HL-60/S4 (cell line): Measurements from ENCODE around the gene MYH10.

Source experiments
- in situ Hi-C: fragments of 300-500 bp; cut with MboI; formaldehyde crosslinking; loops from 2 replicates; pipeline ENCODE4 v1.14.3; 2022; ENCODE audit warnings: low sequenced_read_pairs

The MYH10 gene

DNA sequence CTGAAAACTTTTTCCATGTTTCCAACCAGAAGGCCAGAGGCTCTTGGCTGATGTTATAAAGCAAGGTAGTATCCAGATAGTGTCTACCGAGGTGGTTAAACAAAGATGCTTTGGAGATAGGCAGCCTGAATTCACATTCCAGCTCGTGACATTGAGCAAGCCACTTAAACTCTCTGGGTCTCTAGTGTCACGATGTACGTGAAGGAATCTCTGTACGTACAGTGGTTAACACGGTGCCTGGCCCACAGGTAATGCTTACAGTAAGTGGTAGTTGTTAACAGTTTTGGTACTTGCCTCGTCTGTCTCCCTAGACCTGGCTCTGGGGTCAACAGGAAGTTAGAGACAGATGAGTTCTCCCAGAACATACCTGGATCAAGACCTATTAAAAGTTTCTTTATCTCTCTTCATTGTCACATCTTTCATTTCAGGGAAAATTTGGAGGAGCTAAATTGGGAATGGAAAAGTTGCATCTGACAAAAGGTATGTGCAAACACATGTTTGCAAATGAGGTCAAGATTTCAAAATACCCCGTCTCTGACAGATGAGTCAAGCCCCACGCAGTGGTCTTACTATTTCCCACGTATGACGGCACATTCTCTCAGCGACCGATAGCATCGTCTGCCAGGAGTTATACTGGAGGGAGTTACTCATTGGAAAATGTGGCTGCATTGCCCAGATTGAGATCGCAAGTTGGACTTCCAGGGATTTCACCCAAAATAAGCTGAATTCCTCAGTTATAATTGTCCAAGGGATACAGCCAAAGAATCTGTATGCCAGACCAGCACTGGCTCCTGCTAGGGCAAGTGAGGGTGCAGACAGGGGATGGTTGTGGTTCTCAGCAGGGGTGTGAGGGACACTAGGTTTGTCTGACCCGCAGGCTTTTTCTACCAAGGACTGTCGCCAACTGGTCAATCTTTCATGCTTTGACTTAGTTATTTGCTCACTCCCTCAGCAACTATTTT is 18.9 kb upstream of the MYH10 start:
- in situ Hi-C loops: no loop called here

DNA sequence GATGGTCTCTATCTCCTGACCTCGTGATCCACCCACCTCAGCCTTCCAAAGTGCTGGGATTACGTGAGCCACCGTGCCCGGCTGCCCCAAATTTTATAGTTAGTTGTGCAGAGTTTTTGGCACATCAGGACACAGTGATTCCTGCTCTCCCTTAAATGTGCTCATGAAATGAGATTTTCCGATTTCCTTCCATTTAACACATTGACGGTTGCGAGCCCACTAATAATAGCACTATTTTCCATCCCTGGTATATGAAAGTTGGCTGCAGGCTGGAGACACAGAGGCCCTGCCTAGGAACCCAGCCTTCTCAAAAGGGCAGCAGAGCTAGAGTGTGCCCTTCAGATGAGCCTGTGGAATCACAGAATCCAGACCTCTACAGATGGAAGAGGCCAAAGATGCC is 17.4 kb upstream of the MYH10 start:
- in situ Hi-C loops: no loop called here

DNA sequence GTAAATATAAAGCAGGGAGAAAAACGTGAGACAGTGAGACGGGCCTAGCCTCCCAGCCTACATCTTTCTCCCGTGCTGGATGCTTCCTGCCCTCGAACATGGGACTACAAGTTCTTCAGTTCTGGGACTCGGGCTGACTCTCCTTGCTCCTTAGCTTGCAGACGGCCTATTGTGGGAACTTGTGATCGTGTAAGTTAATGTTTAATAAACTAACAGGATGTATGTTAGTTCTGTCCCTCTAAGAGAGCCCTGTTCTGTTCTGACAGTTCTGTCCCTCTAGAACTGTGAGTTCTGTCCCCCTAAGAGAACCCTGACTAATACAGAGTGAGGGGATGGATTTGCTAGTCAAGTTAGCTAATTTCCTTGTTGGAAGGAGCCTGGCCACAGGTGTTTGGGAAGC is 16.7 kb upstream of the MYH10 start:
- in situ Hi-C loops: no loop called here

DNA sequence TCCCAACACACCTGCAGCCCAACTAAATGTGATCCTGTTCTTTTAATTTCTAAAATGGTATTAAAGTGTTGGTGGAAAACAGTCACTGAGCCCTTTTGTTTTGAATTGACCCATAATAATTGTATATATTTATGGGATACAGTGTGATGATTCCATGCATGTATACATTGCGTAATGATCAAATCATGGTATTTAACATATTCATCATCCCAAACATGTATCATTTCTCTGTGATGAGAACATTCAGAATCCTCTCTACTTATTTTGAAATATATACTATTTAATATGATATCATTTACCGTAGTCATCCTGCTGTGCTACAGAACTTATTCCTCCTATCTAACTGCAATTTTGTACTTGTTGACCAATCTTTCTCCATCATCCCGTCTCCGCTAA is 14.0 kb upstream of the MYH10 start:
- in situ Hi-C loops: no loop called here

DNA sequence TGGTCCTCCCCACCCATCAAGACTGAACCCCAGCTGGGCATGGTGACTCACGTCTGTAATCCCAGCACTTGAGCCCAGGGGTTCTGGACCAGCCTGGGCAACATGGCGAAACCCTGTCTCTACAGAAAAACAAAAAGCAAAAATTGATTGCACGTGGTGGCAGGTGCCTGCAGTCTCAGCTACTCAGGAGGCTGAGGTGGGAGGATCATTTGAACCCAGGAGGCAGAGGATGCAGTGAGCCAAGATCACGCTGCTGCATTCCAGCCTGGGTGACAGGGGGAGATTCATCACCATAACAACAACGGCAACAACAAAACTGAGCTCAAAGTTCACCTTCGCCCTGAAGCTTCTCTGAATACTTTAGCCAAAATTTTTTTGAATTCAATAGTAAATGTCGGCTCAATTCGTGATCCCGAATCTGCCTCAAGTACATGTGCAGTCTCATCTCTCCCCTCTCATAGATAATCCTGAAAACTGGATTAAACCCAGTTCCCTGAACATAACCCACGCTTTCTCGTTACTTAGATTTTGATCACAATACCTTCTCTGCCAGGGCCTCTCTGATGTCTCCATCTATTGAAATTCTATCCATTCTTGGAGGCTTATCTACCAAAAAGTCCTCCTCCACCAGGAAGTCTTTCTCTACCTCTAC is 13.5 kb upstream of the MYH10 start:
- in situ Hi-C loops: no loop called here

DNA sequence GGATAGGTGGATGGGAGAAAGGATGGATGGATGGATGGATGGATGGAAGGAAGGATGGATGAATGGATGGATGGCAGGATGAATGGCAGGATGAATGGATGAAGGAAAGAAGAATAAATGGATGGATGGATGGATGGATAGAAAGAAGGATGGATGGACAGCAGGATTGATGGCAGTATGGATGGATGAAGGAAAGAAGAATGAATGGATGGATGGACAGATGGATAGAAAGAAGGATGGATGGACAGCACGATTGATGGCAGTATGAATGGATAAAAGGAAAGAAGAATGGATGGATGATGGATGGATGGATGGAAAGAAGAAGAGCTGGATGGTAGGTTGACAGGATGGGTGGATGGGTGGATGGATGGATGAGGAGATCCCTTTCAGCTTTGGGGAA is 9.2 kb upstream of the MYH10 start:
- in situ Hi-C loops: no loop called here

DNA sequence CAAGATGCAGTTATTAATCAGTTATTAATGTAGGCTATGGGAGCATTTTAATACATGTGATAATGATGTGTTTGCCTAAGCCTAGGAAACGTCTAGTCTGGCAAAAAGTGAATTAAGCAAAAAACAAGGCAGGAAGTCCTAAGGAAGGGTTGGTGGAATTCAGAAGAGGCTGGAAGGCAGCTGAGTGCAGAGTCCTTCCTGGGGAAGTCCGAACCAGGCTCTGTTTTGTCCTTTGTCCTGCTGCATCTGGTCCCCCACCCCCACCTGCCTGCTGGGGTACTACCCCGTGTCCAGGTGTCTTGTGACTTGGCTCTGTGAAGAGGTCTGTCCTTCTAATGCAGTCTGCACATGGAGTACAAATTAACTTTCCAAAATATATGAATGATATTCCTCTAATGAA is 1.5 kb upstream of the MYH10 start:
- in situ Hi-C loops: no loop called here

DNA sequence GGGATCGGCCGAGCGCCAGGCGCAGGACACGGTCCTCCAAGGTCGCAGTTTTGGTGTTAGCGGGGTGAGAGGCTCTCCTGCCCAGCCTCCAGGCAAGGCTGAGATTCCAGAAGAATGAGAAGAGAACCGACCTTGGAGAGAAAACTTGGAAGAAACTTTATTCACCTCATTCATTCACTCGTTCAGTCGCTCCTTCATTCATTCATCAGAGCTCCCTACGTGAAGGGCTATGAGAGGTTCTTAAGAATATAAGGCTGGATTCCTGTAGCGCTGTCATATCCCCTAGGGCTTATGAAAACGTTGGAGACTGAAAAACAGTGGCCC is 991 bp upstream of the MYH10 start:
- in situ Hi-C loops: no loop called here

DNA sequence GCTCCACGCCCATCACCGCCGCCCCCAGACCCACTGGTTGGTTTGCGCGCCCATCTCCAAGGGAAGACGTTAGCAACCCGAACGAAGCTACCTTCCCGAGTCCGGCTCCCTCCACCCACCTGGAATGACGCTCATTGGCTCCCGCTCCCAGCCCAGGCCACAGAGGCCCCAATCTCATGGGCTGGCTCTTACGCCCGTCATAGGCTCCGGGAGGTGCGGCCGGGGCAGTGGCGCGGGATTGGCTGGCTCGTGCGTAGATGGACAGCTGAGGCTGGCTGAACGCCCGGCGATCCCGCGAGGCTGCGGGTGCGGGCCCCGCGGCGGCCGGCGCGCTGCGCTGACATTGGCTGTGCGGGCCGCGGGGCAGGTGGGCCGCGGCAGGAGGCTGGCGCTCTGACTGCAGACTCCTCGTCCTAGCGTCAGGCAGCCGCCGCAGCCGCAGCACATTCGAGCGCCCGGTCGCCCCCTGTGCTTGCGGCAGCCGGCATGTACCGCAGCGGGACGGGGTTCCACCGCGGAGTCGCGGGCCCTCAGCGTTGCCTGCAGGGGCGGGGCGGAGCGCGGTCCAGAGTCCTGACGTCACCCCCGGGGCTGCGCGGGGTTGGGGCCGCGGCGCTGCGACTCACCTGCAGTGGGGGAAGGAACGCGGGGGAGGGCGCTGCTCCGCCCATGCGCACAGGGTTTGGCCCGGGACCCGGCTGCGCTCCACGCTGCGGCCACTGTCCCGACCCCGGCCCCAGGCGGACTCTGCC is 453 bp upstream of the MYH10 start:
- in situ Hi-C loops: no loop called here

DNA sequence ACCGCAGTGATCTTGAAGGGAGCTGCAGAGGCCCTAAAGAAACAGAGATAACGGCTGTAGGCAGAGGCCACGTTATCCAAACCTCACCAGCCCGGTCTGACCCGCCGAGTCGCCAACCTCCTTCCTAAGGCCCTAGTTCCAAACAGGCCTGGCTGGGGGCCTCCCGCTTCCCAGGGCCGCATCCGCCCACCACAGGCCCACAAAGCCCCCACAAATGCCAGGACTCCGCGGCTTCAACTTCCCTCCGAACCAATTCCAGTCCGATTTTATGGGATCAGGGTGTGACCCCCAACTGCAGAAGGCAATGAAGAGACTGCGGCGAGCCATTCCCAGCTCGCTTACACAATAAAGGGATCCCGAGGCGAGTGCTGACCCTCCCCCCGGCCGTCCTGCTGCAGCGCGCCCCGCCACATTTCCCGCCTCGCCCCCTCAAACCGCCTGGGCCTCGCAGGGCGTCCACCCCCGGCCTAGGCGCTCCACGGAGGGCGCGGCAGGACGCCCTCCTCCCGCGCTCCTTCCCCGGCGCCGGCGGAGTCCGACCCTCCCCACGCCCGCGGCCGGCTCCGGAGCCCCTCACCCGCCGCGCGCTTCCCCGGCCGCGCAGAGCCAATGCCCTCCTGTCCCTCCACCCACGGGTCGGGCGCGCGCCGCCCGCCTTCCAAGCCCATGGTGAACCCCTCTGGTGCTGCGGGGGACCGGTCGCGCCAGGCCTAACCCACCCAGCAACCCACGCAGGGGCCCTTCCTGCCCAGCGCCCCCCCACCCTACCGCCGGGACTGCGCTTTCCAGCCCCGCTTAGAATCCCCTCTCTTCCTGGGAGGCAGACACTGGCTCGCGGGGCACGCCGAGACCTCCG is 926 bp downstream of the MYH10 start:
- in situ Hi-C loops: no loop called here

DNA sequence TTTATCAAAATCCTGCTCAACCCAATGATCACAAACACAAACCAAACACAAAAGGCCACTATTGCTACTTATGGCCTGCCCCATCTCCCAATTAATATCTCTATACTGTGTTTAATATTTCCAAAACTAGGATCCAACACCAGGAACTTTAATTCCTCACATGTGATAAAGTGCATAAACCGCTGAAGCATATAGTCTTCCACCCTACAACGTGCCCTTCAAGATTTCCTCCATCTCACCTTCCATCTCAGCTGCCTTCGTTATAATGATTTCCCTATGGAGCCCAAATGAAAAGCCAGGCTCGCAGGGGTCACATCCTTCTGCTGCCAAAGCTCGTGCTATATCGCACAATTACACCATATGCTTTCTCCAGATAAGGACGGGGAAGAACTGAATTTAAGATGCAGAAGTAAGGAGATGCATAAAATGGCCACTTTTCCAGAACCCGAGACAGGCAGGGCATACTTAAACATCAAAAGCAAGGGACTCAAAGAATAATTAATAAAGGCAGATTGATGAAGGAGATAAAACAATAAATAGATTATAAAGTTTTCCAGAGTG is 1.8 kb downstream of the MYH10 start:
- in situ Hi-C loops: no loop called here

DNA sequence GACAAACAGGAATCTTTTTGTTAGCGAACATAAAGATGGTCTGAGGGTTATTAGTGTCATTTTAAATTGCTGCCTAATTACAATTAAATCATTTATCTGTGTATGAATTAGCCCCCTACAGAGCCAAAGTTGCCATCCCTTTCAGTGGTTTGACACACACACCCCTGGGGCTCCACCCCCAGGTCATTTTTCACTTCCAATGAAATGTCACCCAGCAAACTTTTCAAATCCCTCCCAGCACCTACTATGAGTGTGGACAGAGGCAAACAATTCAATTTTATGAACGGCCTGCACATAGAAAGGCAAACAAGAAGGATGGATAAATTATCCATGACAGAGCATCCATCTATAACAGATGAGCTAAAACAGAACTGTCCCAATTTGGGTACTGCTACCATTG is 2.4 kb downstream of the MYH10 start:
- in situ Hi-C loops: no loop called here

DNA sequence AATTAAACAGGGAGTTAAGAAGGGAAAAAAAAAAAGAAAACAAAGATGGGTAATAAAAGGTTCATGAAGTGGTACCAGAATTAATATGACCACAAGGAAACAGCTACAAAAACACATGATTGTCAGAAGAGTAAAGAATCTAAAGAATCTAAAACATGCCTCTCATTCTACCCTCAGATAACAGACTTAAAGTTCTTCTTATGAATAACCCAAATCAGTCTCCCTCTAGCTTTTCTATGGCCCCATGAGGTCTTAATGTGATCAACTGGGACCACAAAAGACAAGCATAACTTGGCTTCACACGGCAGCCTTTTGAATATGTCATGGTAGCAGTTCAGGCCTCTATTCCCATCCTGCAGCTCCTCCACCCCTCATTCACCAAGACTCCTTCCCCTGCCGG is 6.9 kb downstream of the MYH10 start:
- in situ Hi-C loops: no loop called here

DNA sequence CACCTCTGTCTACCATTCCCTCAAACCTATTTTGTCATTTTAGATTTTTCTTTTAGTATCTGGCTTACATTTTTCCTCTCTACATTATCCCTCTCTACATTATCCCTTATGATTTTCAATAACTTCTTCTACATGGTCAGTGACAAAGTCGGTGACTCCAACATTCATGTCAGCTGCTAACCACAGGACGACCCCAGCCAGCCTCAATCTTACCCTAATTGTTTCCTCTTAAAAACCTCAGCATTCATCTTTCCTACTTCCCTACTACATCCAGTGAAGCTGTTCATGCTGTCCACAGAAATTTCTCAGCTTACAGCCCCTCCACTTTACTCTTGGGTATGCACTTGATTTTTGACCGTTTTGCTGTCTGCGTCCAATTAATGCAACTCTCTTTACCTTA is 8.3 kb downstream of the MYH10 start:
- in situ Hi-C loops: no loop called here

DNA sequence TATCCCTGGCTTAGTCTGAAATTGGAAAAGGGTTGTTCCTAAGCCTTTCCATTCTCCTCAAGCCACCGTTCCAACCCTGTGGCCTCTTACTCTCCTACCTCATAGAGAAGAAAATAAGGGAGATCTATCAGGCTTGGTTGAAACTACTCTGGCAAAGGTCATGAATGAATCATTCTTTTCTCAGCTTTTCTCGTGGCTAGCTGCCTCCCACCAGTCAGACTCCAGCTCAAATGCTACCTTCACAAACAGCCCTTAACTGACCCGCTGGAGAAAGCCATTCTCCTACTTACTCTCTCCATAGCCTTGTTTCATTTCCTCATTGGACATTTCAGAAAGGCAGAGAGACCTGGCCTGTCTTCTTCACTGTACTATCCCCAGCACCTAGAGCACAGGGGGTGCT is 8.9 kb downstream of the MYH10 start:
- in situ Hi-C loops: no loop called here

DNA sequence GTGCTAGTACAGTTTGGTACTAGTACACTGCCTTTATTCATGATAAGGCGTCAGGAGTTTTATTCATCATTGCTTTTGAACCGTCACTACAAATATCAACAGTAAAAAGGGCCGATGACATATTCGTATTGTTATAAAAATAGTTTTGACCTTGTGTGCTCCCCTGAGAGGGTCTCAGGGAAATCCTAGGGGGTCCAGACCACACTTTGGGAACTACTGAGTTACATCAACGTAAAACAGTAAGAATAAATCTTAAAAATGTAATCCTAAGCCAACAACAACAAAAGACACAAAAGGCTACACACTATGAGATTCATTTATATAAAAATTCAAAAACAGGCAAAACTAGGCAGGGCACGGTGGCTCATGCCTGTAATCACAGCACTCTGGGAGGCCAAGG is 11.2 kb downstream of the MYH10 start:
- in situ Hi-C loops: no loop called here

DNA sequence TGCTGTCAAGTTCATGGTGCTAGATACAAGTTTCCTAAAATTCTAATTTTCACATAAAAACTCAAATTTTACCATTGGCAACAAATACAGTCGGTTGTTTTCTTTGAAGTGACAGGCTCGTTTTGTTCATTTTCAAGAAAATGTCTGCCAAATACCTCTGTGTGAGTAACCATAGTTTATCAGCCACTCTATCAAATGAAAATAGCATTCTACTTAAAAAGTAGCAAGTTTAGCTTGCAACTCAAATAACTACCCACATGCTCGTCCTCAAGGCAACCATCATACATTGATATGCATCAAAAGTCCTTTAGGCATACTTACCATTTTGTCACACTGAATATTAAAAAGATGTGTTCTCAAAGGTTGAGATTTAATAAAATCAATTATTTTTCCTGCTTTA is 11.7 kb downstream of the MYH10 start:
- in situ Hi-C loops: no loop called here

DNA sequence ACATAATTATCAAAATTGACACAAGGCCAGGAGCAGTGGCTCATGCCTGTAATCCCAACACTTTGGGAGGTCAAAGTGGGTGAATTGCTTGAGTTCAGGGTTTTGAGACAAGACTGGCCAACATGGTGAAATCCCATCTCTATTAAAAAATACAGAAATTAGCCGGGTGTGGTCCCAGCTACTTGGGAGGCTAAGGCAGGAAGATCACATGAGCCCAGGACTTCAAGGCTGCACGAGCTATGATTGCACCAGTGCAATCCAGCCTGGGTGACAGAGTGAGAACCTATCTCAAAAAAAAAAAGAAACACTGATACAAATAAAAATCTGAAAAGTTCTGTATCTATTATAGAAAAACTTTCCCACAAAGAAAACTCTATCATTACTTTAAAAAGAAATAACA is 15.5 kb downstream of the MYH10 start:
- in situ Hi-C loops: no loop called here

DNA sequence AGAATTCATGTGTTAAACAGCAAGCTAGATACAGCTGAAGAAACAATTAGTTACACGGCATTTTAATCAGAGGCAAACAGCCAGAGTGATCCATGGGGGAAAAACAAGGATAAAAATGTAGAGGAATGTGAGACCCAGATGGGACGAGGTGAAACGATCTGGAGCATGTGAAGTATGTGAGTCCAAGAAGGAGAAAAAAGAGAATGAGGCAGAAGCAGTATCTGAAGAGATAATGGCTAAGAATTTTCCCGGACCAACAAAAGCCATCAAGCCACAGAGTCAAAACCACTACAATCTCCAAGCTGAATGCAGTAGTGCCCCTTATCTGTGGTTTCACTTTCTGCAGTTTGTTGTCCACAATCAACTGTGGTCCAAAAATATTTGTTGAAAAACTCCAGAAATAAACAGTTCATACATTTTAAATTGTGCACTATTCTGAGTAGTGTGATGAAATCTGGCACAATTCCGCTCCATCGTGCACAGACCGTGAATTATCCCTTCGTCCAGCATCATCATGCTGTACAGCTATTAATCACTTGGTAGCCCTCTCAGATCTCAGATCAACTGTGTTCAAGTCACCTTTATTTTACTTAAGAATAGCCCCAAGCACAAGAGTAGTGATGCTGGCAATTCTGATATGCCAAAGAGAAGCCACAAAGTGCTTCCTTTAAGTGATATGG is 18.8 kb downstream of the MYH10 start:
- in situ Hi-C loops: no loop called here

DNA sequence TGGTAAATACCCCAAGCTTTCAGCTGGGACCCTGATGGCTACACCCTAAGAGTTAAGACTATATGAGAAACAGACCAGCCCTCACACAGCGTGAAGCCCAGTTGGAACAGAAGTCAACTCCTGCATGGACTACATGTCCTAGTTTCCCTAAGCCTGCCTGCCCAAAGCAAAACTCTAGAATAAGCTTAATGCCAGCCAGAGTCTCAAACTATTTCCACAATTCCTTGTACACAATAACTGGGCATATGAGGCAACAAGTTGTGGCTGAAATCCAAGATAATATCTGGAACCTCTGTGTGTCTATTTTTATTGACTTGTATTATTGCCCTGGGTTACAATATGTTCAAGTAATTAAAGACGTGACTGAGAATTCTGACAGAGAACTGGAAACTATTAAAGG is 19.4 kb downstream of the MYH10 start:
- in situ Hi-C loops: no loop called here
